ENCODE results near the gene CAPN10.

DNA sequence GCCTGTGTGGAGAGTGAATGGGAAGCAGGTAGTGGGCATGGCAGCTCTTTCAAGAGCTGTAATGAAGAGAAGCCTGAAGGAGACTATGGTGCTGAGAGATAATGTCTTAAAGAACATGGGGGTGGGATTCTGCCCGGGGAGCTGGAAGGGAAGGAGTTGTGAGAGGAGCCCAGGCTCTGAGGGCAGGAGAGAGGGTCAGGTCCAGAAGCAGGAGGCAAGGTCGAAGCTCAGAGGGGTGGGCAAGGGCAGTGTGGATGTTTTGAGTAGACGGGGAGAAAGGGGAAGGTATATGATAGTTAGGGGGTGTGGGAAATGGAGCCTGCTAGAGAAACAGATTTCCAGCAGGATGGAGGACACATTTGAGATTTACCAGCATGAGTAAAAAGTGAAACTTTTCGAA, 2.1 kb downstream of the CAPN10 start:
- TF ChIP-seq, protein P1, sequence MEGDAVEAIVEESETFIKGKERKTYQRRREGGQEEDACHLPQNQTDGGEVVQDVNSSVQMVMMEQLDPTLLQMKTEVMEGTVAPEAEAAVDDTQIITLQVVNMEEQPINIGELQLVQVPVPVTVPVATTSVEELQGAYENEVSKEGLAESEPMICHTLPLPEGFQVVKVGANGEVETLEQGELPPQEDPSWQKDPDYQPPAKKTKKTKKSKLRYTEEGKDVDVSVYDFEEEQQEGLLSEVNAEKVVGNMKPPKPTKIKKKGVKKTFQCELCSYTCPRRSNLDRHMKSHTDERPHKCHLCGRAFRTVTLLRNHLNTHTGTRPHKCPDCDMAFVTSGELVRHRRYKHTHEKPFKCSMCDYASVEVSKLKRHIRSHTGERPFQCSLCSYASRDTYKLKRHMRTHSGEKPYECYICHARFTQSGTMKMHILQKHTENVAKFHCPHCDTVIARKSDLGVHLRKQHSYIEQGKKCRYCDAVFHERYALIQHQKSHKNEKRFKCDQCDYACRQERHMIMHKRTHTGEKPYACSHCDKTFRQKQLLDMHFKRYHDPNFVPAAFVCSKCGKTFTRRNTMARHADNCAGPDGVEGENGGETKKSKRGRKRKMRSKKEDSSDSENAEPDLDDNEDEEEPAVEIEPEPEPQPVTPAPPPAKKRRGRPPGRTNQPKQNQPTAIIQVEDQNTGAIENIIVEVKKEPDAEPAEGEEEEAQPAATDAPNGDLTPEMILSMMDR (IDR thresholded peaks at IDR 0.05), result no peak
- no peak for TF ChIP-seq POLR2A (IDR thresholded peaks at IDR 0.05)
